ENCODE measurements around the gene ALDH3A1. TPM values are rescaled to one million over a fixed set of nuclear protein-coding genes. Genes with fewer than 3 reads are reported as not detected.

The ALDH3A1 gene
- total and polyA plus RNA-seq, 5 donors from 2014 or later = 0.14 TPM; not detected in 4

Other genes with a start within 250 kb of the ALDH3A1 start
- gene SLC47A1, start 214.4 kb downstream of the ALDH3A1 start, total RNA-seq = not detected
- 1 to 10 TPM in 1 of 4 donors, not detected in 3; 1.0 TPM for gene SLC47A1, start 214.4 kb downstream of the ALDH3A1 start, polyA plus RNA-seq
- gene ALDH3A2, start 99.5 kb downstream of the ALDH3A1 start, total RNA-seq = 34.7 TPM
- gene ALDH3A2, start 99.5 kb downstream of the ALDH3A1 start, polyA plus RNA-seq = 10 to 100 TPM; 31.7 to 45.9 (median 40.0) TPM
- gene SLC47A2, start 31.7 kb downstream of the ALDH3A1 start, total RNA-seq = not detected
- gene SLC47A2, start 31.7 kb downstream of the ALDH3A1 start, polyA plus RNA-seq = not detected
- 12.0 TPM for gene ULK2, start 119.6 kb upstream of the ALDH3A1 start, total RNA-seq
- gene ULK2, start 119.6 kb upstream of the ALDH3A1 start, polyA plus RNA-seq = 1 to 10 TPM; 2.9 to 5.6 (median 4.2) TPM
- 46.2 TPM for gene AKAP10, start 229.5 kb upstream of the ALDH3A1 start, total RNA-seq
- 10 to 100 TPM; 17.7 to 22.0 (median 18.4) TPM for gene AKAP10, start 229.5 kb upstream of the ALDH3A1 start, polyA plus RNA-seq

Data from CD4-positive, CD25-positive, alpha-beta regulatory T cell (primary cell).